Kidney (tissue), 14 donors: ENCODE results near the gene ADAD2. TPM values are rescaled to one million over a fixed set of nuclear protein-coding genes. Genes with fewer than 3 reads are reported as not detected.
"Not testable (repeated sequence)": the region's sequence is repeated elsewhere in the genome, so short reads cannot be mapped to it uniquely, and the experiment has no call there.

ENCODE experiments used
- DNase-seq, 5 donors: peaks; one replicate each; pipeline ENCODE4 v3.0.0-alpha.2; 2013 to 2020
- FAIRE-seq: peaks from 2 replicates; lab custom pipeline; 2012; peaks lifted over from hg19 to GRCh38; lab: Jason Lieb, UNC
- H3K27ac ChIP-seq, 2 donors: one replicate each; pipeline ENCODE4 v1.7.0; 2013; ENCODE audit warnings: low read depth in 2 of 2, low read length in 2 of 2, inconsistent platforms in 1 of 2
- H3K27me3 ChIP-seq: one replicate; pipeline ENCODE4 v1.7.1; 2013; ENCODE audit warnings: low read length, inconsistent platforms; ENCODE audit not compliant: control insufficient read depth, insufficient read depth
- H3K36me3 ChIP-seq, 3 donors: one replicate each; pipeline versions ENCODE4 v1.7.0 to v1.7.1; 2013; ENCODE audit warnings: low read length in 3 of 3, control low read depth in 1 of 3, inconsistent platforms in 1 of 3; ENCODE audit not compliant: insufficient read depth in 3 of 3, control insufficient read depth in 2 of 3
- H3K4me1 ChIP-seq, 3 donors: one replicate each; pipeline versions ENCODE4 v1.7.0 to v1.7.1; 2013; ENCODE audit warnings: low read length in 3 of 3, inconsistent platforms in 1 of 3, low read depth in 1 of 3; ENCODE audit not compliant: control insufficient read depth in 2 of 3, insufficient read depth in 2 of 3
- H3K4me3 ChIP-seq, 3 donors: one replicate each; pipeline versions ENCODE4 v1.7.0 to v1.8.1; 2013; ENCODE audit warnings: low read length in 3 of 3, control low read depth in 1 of 3, inconsistent platforms in 1 of 3
- H3K9ac ChIP-seq, 3 donors: one replicate each; pipeline versions ENCODE4 v1.7.0 to v1.7.1; 2013; ENCODE audit warnings: low read length in 3 of 3, control low read depth in 1 of 3, inconsistent platforms in 1 of 3
- H3K9me3 ChIP-seq, 3 donors: one replicate each; pipeline versions ENCODE4 v1.7.0 to v1.7.1; 2013; ENCODE audit warnings: low read length in 3 of 3, control low read depth in 1 of 3, inconsistent platforms in 1 of 3; ENCODE audit not compliant: control insufficient read depth in 2 of 3, insufficient read depth in 1 of 3
- intact Hi-C: fragments of 100-400 bp; cut with DNase I; formaldehyde crosslinking; loops from one replicate; pipeline ENCODE4 v1.11.1; 2022
- polyA plus RNA-seq: library from polyadenylated mRNA; stranded (reverse); fragments of 350-450 nt; fragmentation: Illumina TruSeq; extraction: RNeasy Lipid Tissue Mini Kit (QIAGEN cat#74804); gene quantifications from one replicate; pipeline ENCODE4 v1.2.3, GENCODE V29; 2014; ENCODE audit warnings: low read depth, low replicate concordance; ENCODE audit not compliant: insufficient read depth
- total RNA-seq: library from RNA; stranded (reverse); fragmentation: NEBNext Ultra II Directional; extraction: Animal tissue kit (Norgen Biotek cat#: 25700); gene quantifications from one replicate; pipeline ENCODE4 v1.2.1, GENCODE V29; 2021
- TF ChIP-seq, protein P1 (sequence below): IDR thresholded peaks from 3 replicates; pipeline ENCODE4 v1.5.1; 2012; ENCODE audit warnings: mild to moderate bottlenecking, moderate library complexity, borderline replicate concordance; ENCODE audit not compliant: insufficient read depth; ENCODE audit errors: extremely low read depth
- donor health status: control.
- donor health status: control.
- donor health status: control.
- donor health status: control.
- donor health status: control.
- donor health status: DM: yes; HTN: yes; CAD: no.
- donor health status: Normal renal cell carcinoma (clear cell type).

Gene ADAD2
- total and polyA plus RNA-seq, 2 donors from 2014 or later, result 0.72 to 0.80 TPM

DNA sequence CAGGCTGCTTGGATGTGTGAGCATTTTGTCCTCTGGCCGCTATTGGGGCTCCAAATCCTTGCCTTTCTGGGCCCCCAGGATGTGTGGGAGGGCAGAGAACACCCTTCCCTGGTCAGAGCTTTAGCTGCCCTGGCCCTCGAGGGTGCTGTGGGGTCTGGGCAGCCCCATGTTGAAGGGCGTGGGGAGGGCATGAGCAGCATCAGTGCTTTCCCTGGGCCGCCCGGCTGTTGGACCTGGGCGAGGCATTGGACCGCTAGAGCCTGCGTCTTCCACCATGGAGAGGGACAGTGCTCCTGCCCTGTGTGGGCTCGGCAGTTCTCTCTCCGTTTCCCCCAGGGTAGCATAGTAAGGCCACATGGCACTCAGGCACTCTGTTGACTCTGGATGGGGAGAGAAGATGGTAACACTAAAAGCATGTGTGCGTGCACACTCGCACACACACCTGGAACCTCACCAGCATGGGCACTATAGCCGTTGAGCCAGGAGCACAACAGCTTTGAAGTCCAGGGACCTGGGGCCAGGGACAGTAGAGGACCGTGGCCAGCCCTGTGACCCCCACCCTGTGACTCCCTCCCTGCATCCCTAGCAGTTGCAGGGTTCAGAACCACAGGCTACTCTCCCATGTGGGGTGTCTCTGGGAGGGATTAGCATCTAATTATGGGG lies 6.6 kb downstream of the ADAD2 start:
- DNase-seq (peak in 1 of 5 donors; percentile 28), FAIRE-seq (no peak)
- TF ChIP-seq, protein P1, sequence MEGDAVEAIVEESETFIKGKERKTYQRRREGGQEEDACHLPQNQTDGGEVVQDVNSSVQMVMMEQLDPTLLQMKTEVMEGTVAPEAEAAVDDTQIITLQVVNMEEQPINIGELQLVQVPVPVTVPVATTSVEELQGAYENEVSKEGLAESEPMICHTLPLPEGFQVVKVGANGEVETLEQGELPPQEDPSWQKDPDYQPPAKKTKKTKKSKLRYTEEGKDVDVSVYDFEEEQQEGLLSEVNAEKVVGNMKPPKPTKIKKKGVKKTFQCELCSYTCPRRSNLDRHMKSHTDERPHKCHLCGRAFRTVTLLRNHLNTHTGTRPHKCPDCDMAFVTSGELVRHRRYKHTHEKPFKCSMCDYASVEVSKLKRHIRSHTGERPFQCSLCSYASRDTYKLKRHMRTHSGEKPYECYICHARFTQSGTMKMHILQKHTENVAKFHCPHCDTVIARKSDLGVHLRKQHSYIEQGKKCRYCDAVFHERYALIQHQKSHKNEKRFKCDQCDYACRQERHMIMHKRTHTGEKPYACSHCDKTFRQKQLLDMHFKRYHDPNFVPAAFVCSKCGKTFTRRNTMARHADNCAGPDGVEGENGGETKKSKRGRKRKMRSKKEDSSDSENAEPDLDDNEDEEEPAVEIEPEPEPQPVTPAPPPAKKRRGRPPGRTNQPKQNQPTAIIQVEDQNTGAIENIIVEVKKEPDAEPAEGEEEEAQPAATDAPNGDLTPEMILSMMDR, result no peak
- no peak overlapping the region for H3K9ac ChIP-seq
- H3K36me3 ChIP-seq, result no peaks in the 10 kb centered on the region
- no peaks in the 10 kb centered on the region for H3K27me3 ChIP-seq
- no peaks in the 10 kb centered on the region for H3K4me1 ChIP-seq
- H3K9me3 ChIP-seq, result no peaks in the 10 kb centered on the region
- no peak overlapping the region for H3K27ac ChIP-seq
- no peak overlapping the region for H3K4me3 ChIP-seq
- intact Hi-C loops, result no loop called here

DNA sequence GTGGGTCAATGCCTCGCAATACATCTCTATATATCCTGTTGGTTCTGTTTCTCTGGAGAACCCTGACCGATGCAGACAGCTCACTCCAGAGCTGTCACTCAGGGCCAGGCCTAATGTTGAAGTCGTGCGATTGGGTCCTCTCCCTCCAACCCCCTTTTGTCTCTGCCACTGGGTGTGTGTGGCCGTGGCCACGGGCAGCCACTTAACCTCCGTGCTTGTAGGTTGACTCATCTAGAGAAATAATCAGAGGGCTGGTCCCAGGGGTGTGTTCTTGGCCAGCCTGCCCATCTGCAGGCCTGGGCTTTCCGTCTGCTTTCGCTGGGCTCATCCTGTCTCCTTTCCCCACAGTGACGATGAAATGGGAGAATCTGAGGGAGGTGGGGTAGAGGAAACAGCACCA lies 7.4 kb downstream of the ADAD2 start:
- FAIRE-seq (no peak), DNase-seq (no peak)
- intact Hi-C loops, result no loop called here
- no peaks in the 10 kb centered on the region for H3K4me1 ChIP-seq
- no peak overlapping the region for H3K27ac ChIP-seq
- TF ChIP-seq, protein P1, result no peak
- no peaks in the 10 kb centered on the region for H3K27me3 ChIP-seq
- H3K4me3 ChIP-seq, result no peak overlapping the region
- no peak overlapping the region for H3K9ac ChIP-seq
- H3K9me3 ChIP-seq, result no peaks in the 10 kb centered on the region
- H3K36me3 ChIP-seq, result no peaks in the 10 kb centered on the region

DNA sequence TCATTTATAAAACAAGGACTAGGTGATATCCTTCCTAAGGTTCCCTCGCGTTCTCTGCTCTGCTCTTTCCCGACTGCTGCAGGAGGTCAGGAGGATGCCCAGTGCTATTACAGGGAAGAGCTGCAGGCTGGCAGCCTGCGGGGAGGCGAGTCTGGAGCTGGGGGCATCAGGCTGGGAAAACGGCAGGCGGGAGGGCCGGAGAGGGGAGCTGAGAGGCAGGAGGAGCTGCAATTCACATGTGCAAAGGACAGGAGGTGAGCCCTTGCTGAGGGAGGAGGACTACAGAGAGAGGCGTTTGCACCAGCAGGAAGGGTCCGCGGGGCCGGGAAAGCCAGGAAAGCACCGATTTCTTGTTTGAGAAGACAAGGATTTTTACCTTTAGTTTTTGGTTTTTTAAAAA lies 8.1 kb downstream of the ADAD2 start:
- intact Hi-C loops, result no loop called here
- H3K9me3 ChIP-seq, result no peaks in the 10 kb centered on the region
- no peak for FAIRE-seq
- DNase-seq, result no peak
- no peak overlapping the region for H3K9ac ChIP-seq
- no peaks in the 10 kb centered on the region for H3K4me1 ChIP-seq
- H3K36me3 ChIP-seq, result no peaks in the 10 kb centered on the region
- no peaks in the 10 kb centered on the region for H3K27me3 ChIP-seq
- no peak overlapping the region for H3K4me3 ChIP-seq
- TF ChIP-seq, protein P1, result no peak
- H3K27ac ChIP-seq, result no peak overlapping the region

DNA sequence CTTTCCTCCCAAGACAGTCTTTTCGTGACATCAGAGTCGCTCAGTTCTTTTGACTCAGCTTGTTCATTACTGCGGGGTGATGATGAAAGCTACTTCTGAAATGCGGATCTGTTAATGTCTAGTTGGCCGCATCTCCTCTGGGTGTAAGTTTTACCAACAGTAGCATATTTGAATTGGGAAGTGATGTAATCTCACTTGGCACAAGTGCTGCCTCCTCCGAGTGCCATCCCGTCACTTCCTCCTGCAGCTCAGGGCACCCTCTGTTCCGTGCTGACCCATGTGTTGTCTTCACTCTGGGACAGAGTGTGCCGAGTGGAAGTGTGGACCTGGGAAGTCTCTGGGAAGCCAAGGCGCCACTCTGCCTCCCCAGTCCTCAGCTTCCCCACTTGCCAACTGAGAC lies 8.9 kb downstream of the ADAD2 start:
- intact Hi-C loops, result no loop called here
- no peaks in the 10 kb centered on the region for H3K27me3 ChIP-seq

DNA sequence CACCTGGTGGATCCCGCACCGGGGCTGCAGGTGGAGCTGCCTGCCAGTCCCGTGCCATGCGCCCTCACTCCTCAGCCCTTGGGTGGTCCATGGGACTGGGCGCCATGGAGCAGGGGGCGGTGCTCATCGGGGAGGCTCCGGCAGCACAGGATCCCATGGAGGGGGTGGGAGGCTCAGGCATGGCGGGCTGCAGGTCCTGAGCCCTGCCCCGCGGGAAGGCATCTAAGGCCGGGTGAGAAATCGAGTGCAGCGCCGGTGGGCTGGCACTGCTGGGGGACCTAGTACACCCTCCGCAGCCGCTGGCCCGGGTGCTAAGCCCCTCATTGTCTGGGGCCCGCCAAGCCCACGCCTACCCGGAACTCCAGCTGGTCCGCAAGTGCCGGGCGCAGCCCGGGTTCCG lies 13.6 kb downstream of the ADAD2 start:
- H3K9me3 ChIP-seq, DNase-seq, H3K36me3 ChIP-seq, H3K27ac ChIP-seq, H3K9ac ChIP-seq, H3K27me3 ChIP-seq, H3K4me3 ChIP-seq, H3K4me1 ChIP-seq, intact Hi-C loops, FAIRE-seq: not testable (repeated sequence)

More for the DNA sequence above, 8.9 kb downstream of the ADAD2 start:
- Histone ChIP-seq H3K4me1 (no peaks in the 10 kb centered on the region), H3K9ac (no peak overlapping the region), H3K4me3 (no peak overlapping the region), H3K36me3 (no peaks in the 10 kb centered on the region), H3K27ac (no peak overlapping the region), H3K9me3 (no peaks in the 10 kb centered on the region)
- TF ChIP-seq, protein P1, result no peak
- FAIRE-seq, result no peak
- no peak for DNase-seq
